ENCODE data around the gene ANKRD29. TPM values are rescaled to one million over a fixed set of nuclear protein-coding genes. Genes with fewer than 3 reads are reported as not detected.

Gene ANKRD29, protein sequence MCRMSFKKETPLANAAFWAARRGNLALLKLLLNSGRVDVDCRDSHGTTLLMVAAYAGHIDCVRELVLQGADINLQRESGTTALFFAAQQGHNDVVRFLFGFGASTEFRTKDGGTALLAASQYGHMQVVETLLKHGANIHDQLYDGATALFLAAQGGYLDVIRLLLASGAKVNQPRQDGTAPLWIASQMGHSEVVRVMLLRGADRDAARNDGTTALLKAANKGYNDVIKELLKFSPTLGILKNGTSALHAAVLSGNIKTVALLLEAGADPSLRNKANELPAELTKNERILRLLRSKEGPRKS
- 0.59 and 0.88 TPM in 2 replicates for total RNA-seq

DNA sequence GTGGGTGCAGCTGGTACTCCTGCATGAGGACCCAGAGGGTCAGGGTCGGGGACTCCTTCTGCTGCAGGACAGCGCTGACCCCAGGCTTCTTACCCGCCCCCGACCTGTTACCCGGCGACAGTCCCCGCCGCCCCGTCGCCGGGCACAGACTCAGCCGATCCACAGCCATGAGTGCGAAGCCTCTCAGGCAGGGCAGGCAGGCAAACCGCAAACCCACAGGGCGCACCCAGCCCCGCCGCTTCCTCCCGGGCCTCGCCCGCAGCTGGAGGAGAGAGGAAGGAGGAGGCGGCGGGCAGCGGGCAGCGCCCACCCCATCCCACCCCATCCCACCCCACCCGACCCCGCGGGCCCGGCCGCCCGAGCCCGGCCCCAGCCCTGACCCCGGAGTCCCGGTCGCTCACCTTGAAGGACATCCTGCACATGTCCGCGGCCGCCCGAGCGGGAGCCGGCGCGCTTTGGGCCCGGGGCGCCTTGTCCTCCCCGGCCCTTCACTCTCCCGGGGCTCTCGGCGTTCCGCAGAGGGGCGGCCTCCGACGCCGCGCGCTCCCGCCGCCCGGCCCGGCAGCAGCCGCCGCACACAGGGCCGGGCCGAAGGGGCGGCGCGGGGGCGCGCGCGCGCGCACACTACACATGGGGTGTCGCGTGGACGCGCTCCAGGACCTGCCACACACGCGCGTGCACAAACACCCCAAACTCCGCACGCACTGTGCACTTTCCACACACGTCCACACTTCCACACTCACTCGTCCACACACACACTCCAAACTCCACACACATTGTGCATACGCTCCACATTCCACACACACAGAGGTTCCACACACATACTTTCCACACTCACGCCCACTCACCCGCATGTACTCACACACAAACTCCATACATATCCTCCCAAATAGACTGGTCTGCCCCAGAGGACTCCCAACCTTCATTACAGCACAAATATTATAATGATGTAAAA, at the start of gene ANKRD29:
Gene ANKRD29, minus strand, starts transcription at position 603 of the 955 bp plus-strand sequence. Its CDS starts 181 bp downstream, at position 422.

DNA sequence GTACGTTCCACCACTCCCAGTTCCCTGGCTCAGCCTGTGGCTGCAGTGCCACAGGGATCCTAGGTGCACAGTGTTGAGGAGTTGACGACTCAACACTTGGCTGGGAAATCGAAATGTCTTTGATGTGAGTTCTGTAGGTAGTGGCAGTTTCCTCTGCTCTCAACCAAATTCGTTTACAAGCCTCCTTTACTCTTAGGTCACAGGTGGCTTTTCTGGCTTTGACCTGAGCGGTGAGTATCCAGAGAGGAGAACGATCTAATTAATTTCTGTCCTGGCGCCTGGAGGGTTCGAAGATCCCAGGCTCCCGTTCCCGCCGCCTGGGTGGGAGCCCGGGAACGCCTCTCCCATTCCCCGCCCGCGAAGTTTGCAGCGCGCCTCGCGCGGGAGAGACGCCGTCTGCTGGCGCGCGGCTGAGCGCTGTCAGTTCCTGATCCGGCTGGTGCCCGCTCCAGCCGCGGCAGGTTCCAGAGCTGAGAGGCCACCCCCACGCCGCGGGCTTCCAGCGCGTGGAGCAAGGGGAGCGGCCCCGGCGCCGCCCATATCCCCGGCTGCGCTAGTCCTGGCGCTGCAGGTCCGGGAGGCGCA, 26.4 kb upstream of the ANKRD29 start, which contains the start of gene LAMA3:
Gene LAMA3, plus strand, starts transcription at position 423 of the 585 bp plus-strand sequence. CDS start 231 bp downstream, outside the sequence.

DNA sequence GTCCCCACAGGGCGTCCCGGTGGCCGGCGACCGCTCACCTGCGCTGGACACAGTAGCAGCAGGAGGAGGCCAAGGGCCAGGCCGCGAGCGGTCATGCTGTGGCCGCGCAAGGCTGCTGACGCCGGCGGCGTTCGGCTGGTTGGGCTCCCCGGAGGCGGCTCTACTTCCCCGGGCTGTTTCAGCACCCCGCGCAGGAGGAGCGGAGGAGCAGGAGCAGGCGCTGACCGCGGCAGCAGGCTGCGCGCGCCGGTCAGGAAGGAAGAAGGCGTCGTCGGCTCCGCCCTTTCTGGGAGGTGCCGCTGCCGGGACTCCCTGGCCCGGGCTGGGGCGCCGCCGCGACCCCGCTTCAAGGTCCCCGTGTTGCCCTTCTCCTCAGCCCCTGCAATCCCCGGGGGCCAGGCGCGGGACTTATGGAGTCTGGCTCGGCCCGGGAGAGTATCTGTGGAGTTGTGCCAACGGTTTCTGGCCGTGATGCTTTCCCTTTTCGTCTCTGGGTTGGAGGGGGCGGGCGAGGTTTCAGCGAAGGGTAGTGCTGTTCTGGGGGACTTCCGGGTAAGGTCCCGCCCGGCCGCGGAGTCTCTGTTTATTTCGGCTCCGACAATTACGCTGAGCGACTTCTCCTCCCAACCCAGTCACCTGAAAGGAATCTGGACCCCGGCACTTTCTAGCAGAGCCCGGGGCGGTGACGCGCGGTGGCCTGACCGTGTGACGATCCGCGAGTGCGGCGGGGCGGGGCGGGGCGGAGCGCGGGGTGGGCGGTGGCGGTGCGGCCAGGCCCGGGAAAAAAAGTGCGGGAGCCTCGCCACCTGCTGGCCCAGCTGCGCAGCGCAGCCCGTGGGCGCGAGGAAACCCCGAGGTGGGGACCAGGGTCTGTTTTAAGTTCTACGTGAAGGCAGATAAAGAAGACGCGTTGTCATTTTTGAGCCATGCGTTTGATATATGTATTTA, 76.2 kb downstream of the ANKRD29 start, which contains the start of gene NPC1:
Gene NPC1, minus strand, starts transcription at position 258 of the 948 bp plus-strand sequence. Its CDS starts 163 bp downstream, at position 95.

Other genes with a start within 250 kb of the ANKRD29 start
- 77.2 and 83.1 TPM in 2 replicates for gene RIOK3, start 209.6 kb downstream of the ANKRD29 start, total RNA-seq
- 27.9 and 33.4 TPM in 2 replicates for gene RMC1, start 159.4 kb downstream of the ANKRD29 start, total RNA-seq
- gene NPC1, start 76.4 kb downstream of the ANKRD29 start, total RNA-seq = 47.2 and 90.3 TPM in 2 replicates
- gene LAMA3, start 26.5 kb upstream of the ANKRD29 start, total RNA-seq = 2.1 and 3.8 TPM in 2 replicates